ENCODE measurements around the gene COL13A1.
A peak's percentile ranks its signal among the peaks of the same experiment; 100 is the strongest.

The COL13A1 gene

DNA sequence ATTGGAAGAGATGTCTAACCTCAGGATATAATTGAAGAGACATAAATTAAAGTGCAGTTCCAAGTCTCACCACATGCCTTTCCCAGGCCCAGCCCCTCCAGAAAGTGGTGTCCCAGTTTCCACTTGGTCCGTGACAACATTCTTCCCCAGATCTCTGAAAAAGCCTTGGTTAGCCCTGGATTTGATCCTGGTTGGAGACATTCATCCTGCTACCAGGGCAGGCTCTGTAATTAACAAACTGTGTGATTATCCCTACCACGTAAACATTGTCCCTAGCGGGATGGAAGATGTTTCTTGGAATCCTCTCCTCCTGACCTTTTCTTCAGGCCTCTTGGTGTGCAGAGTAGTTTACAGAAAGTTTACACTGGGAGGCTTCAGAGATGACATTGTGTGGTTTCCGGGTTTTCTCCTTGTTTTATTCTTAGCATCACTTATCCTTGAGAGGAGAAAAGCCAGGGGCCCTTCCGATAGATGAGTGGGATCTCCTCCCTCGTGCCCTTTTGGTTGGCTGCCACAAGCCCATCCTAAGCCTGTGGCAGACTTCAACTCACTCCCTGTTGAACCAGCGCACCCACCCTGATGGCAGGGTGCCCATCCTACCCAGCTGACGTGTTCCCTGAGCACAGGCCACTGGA is 83.8 kb downstream of the COL13A1 start:
- DNase-seq (ENCODE audit: low read depth in 3 of 3), result no peak

DNA sequence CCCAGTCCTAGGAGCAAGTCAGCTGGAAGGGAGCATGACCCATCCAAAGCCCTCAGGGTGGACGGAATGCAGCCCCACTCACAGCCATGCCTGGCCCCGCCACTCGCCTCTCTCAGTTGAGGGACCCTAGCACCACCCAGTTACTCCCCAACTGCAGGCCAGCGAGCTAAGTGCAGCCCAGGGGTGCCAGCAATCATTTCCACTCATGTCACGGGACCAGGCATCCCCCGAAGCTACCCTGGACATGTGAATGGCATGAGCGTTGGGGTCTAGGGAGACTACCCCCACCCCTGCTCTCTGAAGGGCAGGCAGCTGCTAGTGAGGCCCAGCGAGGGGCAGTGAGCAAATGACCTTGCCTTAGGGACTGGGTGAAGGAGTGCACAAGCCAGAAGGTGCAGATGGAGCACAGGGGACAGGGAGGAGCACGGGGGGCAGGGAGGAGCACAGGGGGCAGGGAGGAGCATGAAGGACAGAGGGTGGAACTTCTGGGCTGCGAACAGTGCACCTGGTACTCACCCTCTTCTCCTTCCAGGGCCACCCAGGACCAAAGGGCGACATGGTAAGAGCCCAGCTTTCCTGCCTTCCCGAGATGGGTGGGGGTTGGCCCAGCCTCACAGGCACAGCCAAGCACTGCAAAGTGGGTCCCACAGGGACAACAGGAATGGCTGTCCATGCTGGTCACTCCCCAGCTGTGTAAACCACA is 87.3 kb downstream of the COL13A1 start:
- no peak for DNase-seq (ENCODE audit: low read depth in 3 of 3)

DNA sequence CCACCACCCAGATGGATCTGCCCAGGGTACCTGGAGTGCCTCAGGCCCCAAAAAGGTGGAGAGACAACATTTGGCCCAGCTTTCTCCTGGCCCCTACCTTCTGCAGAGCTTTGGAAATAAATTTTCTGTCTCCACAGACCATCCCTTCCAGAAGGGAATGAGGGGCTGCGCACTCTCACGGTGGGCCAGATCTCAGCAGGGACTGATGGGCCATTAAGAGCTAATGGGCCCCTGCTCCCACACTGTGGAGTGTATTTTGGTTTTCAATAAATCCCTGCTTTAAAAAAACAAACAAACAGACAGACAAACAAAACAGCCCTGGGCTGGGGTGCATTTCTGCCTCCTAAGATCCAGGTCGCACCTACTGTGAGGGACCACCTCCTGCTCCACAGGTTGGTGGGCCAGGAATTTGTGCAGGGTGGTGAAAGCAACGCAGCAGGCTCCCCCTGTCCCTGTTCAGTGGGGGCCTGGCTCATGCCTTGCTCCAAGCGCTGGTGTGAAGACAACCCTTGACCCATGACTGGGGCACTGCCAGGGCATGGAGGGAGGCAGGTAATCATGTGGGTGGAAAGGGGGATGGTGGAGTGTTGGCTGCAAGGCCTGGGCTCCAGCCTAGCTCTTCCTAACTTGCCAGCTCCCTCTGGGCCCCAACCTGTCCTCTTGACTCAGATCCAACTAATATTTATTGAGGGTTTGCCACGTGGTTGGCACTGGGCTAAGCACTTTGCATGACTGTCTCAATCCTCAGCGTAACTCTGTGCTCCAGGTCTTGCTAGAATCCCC is 88.5 kb downstream of the COL13A1 start:
- no peak for DNase-seq (ENCODE audit: low read depth in 3 of 3)

DNA sequence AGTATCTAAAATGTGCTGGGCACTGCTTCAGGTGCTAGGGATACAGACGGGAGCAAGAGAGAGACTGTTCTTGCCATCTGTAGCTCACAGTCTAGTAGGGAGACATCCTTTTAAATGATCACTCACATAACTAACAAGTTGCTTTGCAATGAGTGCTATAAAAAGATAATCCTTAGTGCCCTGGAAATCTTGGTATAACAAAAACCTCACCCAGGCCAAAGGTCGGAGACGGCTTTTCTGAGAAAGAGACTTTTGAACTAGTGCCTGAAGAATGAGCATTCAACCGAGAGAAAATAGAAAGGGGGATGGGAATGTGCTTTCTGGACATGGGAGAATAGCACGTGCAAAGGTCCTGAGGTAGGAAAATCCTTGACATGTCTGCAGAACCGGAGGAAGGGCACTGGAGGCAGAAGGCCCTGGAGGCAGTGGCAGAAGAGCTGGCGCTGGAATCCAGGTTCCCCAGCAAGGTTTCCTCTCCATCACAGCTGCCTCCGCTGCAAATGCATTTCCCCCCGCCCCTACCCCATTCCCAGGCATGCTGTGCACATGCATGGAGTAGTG is 89.4 kb downstream of the COL13A1 start:
- DNase-seq (ENCODE audit: low read depth in 3 of 3), result no peak

DNA sequence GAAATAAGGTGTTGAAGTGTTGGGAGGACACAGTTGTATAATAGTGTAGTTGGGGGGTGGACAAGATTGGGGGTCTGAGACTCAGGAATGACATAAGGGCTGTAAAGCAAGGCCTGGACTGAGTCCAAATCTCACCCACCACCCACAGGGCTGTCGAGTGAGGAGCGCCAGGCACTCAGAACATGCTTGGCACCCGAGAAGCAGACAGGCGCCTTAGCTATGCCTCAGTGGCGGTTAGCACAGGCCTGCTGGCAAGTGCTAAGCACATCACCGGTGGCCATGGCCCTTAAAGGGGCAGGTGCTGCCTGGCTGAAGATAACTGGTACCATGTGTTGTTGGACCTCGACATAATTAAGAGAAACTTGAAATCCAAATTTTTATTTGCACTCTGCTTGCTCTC is 90.7 kb downstream of the COL13A1 start:
- no peak for DNase-seq (ENCODE audit: low read depth in 3 of 3)

DNA sequence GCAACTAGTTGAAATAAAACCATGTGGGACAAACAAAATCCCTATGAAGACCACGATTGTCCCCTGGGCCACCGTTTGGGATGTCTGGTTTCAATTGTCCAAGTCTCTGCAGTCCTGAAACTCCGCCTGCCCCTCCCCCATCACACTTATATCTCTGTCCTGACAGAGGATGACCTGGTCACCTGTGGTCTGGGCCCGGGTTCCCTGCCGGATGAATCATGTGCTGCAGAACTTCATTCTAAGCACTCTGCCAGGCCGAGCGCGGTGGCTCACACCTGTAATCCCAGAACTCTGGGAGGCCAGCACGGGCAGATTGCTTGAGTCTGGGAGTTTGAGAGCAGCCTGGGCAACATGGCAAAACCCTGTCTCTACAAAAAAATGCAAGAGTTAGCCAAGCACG is 91.1 kb downstream of the COL13A1 start:
- DNase-seq (ENCODE audit: low read depth in 3 of 3), result no peak

DNA sequence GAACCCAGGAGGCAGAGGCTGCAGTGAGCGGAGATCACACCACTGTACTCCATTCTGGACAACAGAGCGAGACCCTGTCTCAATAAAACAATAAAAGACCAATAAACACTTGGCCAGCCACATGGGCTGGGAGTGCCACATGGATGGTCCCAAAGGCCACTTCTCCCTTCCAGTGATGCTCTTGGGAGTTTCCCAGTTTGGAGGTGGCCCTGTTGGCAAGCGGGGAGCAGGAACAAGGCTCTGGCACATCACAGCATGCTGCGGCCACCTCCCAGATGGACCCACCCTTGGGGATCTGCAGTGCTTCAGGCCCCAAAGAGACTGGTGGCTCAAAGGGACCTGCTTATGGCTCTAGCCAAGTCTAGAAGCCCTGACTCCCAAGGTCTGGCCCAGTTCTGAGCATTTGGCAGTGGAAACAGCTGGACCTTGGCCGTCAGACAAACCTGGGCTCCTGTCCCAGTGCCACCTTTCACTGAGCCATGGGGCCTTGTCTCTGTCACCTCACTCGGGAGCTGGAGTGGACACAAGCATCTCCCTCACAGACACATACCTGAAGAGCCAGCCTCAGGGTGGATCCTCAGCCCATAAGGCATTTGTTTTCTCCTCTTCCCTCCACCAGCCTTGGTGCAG is 91.7 kb downstream of the COL13A1 start:
- no peak for DNase-seq (ENCODE audit: low read depth in 3 of 3)

DNA sequence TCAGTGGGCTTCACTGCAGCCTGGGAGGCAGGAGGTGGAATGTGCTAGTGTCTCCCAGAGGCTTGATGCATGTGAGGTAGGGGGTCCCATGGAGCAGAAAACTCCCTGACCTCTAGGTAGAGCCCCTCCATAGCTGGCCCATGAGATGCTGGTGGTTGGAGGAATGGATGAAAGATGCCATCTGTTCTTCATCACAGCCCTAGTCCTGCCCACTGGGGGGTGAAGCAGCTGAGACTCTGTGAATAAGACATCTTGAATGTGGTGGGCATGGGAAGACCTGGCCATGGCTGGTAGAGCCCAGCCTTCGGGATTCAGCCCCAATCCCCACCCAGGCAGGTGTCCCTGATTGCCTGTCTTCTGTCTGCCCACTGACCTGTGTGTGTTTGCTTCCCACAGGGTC is 92.5 kb downstream of the COL13A1 start:
- no peak for DNase-seq (ENCODE audit: low read depth in 3 of 3)

DNA sequence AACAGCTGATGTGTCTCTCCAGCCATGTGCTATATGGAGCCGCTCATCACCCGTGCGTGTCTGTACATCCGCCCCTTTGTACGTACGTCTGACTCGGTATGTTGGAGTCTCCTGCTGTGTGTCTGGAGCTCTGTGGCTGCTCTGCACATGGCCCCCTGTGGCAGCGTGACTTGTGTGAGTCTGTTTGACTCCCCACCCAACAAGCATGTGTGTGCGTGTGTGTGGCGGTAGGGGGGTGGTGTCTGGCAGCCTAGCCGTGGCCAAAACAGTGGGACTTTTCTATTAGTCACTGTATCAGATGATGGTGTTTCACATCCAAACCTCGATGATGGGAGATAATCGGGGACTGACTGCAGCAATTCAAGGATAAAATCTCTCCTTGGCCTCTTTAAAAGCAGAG is 94.1 kb downstream of the COL13A1 start:
- no peak for DNase-seq (ENCODE audit: low read depth in 3 of 3)

DNA sequence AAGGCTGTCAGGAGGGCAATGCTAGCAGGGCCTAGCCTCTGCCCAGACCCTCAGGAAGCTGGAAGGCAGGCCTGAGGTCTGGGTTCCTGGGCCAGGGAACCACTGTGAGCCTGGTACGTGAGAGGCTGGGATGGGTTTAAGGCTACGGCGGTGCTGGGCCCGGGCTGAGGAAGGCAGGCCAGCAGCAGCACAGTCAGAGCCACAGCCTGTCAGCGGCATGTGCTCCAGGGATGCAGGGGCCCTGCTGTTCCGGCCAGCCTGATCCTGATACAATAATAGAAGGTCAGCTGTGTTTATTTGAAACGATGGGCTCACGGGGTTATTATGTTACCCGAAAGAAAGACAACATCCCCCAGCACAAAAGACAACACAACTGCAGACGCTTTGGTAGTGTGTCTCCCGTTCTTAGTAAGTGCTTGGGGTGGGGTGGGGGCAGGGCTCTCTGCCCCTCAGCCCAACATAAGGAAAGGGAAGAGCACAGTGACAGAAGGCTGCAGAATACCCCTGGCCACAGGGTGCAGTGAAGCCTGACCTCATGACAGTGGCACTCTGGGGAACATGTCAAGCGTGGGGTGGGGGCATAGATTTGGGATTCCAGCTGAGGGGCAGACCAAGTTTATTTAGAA is 95.0 kb downstream of the COL13A1 start:
- no peak for DNase-seq (ENCODE audit: low read depth in 3 of 3)

DNA sequence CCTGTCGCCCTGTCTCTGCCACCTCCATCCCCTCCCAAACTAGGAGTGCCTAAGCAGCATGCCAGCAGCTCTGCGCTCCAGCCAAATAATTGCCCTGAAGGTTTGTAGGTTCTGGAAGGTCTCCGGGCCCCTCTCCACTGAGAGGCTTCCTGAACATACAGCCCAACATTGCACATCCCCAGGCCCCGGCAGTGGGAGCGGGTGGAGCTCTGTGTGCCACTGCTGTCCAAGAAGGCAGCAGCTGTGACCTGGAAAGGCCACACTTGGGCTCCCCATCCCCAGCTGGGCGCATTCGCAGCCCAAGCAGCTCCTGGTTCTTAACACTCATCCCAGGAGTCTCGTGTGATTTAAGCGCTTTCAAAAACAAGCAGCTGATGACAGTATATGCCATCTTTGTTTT is 95.7 kb downstream of the COL13A1 start:
- DNase-seq (ENCODE audit: low read depth in 3 of 3), result no peak

DNA sequence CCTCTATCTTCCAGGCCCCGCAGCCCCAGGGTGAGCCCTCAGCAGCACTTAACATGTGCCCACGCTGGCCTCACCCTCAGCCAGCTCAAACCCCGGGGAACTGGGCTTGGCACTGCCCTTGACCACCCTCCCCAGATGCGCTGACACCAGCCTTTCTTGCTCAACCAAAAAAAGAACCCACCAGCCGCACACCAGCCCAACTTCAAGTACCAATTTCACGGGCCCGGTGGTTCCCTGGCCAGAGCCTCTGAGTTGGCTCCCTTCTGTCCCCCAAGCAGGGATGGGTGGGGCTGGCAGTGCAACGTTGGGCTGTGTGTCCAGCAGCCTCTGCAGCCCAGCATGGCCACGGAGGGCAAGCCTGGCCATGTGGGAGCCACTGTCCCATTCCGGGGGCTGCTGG is 96.3 kb downstream of the COL13A1 start:
- no peak for DNase-seq (ENCODE audit: low read depth in 3 of 3)

DNA sequence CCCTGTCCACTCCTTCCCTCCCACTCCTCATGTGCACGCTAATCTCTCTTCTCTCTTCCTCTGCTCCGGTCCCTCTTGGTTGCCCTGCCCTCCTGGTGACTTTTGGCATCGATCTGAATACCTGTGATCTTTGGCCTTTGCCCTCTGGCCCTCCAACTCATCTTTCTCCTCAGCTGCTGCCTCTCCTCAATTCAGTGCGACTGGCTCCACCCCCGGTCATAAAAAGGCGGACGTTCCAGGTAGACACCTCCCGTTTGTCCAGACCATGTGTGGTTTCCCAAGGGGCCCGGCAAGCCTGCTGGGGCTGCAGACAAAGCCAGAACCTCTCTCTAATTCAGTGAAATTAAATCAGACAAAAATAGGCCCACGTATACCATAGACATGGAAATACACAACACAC is 96.8 kb downstream of the COL13A1 start:
- DNase-seq (ENCODE audit: low read depth in 3 of 3), result no peak

DNA sequence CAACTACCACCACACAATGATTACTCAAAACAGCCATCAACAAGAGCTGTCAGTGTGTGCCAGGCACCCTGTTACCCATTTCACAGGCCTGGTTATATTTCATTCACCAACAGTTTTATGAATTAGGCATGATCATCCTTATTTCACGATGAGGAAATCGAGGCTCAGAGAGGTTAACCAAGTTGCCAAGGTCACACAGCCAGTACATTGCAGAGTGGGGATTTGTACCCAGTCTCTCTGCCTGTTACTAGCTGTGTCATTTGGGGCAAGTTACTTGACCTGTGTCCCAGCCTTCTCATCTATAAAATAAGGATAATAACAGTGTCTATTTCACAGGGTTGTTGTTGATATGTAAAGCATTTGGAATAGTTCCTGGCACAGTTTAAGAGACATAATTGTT is 97.2 kb downstream of the COL13A1 start:
- DNase-seq (ENCODE audit: low read depth in 3 of 3), result no peak

DNA sequence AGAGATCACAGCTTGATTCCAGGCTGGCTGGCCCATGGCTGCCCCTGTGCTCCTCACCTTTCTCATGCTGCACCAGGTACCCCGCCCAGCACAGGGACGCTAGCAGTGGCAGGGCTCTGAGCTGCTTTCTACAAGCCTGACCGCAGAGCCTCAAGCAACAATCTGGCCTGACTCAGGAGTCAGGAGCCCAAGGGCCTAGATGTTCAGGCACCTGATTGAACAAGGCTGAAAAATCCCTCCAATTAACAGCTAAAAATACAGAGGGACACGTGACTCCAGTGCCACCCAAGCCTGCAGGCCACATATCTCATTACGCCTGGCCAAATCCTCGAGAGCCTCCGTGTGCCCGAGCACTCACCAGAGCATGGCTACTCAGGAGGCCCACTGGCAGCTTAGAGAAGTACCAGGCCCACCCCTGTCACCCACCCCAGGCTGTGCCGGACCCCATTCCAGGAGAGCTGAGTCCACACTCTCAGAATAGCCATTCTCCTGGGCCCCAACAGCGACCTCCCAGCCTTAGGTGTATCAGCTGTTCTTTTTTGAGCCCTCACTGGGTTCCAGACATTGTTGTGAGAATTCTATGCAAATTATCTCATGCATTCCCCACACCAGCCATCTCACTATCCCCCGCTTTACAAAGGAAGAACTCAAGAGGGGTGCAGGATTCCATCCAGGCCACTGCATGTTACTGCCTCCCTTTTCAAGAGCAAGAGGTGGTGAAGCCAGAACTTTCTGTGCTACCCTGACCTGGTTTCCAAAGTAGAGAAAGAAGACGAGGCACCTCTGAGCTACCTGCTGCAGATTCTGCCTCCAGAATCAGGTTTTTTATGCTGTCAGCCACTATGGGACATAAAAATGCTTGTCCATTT is 98.3 kb downstream of the COL13A1 start:
- DNase-seq (ENCODE audit: low read depth in 3 of 3), result no peak

DNA sequence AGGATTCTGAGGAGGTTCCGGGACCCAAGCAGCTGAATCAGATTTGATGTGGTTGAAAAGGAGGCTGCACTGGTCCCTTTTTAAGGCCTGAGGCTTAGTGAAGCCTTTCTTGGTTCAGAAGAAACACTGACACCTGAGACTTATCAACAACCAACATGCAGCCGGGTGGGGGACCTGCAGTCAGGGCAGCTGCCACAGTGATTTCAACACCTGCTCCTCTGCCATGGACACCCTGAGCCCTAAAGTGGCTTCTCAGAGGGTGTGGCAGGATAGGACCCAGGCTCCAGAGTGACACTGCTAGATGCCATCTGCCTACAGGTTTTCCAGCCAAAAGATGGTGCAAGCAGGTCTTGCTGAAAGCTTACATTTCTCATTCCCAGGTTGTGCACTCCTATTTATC is 99.3 kb downstream of the COL13A1 start:
- DNase-seq (ENCODE audit: low read depth in 3 of 3), result no peak

DNA sequence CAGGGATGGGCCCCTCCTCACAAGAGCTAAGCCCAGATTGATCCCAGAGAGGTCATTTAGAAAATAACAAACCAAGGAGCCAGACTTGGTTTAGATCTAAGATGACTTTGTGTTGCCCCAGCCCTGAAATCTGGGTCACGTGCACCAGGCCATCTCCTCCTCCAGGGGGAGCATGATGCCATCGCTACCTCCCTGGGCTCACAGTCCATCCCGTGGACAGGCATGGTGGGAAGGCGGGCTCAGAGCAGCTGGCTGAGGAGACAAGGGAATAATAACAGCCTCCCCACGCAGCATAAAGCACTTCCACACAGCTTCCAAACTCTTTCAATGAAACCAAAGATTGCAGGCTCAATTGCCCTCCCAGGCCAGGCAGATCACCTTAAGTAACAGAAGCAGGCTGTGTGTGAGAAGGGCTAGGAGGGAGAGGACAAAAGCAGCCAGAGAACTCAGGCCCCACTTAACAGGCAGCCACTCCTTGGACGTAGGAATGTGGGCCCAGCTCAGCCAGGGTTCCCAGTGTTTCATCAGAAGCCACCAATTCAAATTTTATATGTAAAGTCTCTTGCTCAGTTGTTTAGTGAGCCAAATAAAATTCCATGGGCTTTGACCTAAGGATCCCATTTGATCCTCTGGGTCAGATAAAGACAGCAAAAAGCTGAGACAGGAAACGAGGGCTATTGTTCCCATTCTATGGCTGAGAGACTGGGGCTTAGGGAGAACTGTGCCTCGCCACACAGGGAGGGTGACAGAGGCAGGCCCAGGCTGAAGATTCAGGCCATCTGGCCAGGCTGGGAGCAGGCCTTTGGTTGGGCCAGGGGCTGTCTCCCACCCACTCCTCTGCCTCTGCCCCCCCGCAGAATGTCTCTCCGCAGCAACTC is 100.2 kb downstream of the COL13A1 start:
- DNase-seq (ENCODE audit: low read depth in 3 of 3), result peak in 1 of 3 experiments; percentile 13

DNA sequence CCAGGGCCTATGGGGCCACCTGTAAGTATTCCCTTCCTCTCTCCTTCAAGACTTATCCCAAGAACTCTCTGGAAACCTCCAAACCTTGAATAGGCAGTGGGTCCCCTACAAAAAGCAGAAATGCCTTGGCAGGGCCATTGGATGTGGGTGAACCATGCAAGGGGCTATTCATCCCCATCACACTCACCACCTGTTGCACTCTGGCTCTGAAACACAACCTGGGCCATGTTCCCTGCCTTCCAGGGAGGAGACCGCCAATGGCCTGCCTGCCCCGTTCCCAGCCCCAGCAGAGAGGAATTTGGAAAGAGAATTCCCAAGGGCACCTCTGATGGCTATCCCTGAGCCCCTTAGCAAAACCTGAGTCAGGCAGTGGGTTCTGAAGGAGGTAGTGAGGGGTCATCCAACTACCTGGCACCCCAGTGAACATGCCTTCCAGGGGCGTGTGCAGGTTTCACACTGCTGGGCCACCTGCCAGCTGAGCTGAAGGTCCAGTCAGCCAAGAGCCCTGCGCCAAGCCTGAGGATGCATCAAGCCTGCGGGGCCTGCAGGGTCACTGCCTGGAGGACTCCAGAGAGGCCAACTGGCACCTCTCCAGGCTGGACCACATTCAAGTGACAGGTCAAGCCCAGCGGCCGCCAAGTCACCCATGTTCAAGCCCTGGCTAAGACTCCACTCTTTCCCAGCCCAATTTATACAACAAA is 101.3 kb downstream of the COL13A1 start:
- DNase-seq (ENCODE audit: low read depth in 3 of 3), result no peak

DNA sequence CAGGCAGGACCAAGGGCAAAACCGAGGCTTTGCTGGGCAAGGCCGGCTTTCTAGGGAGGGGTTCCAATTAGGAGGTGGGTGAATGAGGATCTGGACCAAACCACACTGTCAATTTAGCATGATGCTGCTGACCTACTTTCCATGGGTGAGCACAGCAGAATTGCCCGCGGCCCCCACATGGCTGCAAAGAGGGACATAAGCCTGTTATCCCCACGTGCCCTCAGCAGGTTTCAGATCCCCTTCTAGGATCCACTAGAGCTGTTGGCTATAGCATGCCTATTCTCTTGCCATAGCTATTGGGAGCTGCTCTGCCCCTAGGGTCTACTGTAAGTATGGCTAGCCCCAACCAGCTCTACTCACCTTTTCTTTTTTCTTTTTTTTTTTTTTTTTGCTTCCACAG is 102.8 kb downstream of the COL13A1 start:
- no peak for DNase-seq (ENCODE audit: low read depth in 3 of 3)

Data from stimulated activated CD4-positive, alpha-beta T cell treated with anti-CD3 and anti-CD28 coated beads, TNF-alpha, amount 100 ng/mL, for 24 hours (primary cell).